Esophagus squamous epithelium (tissue), 5 donors: ENCODE data around the gene LRRK2. TPM values are rescaled to one million over a fixed set of nuclear protein-coding genes. Genes with fewer than 3 reads are reported as not detected.

ENCODE experiments used
- DNase-seq: peaks from one replicate; lab custom pipeline; 2025; lab: John Stamatoyannopoulos, UW
- H3K27ac ChIP-seq, 4 donors: fragments of 200-600 bp; sonication (generic); one replicate each; pipeline ENCODE4 v1.5.1; 2016 to 2019; ENCODE audit warnings: mild to moderate bottlenecking in 1 of 4
- H3K27me3 ChIP-seq, 4 donors: fragments of 200-600 bp; sonication (generic); 1 replicate in 3 of 4; 2 replicates in 1 of 4; pipeline versions ENCODE4 v1.5.1 to v1.6.0; 2017 to 2021; ENCODE audit warnings: antibody characterized with exemption in 1 of 4
- H3K36me3 ChIP-seq, 3 donors: fragments of 200-600 bp; sonication (generic); one replicate each; pipeline ENCODE4 v1.5.1; 2016 to 2019
- H3K4me1 ChIP-seq, 3 donors: fragments of 200-600 bp; sonication (generic); one replicate each; pipeline ENCODE4 v1.5.1; 2017 to 2019
- H3K4me3 ChIP-seq, 4 donors: fragments of 200-600 bp; sonication (generic); 1 replicate in 3 of 4; 2 replicates in 1 of 4; pipeline ENCODE4 v1.5.1; 2016 to 2019; ENCODE audit warnings: mild to moderate bottlenecking in 2 of 4, moderate library complexity in 1 of 4
- H3K9me3 ChIP-seq, 3 donors: fragments of 200-600 bp; sonication (generic); one replicate each; pipeline ENCODE4 v1.5.1; 2016 to 2019
- CTCF ChIP-seq, 6 experiments: fragments of 450-650 bp in 4 of 6; fragments of 200-600 bp in 2 of 6; sonication (generic) in 2 of 6; IDR thresholded peaks; one replicate each; pipeline ENCODE4 v1.5.1; 2016 to 2019; ENCODE audit warnings: antibody characterized with exemption in 6 of 6, mild to moderate bottlenecking in 4 of 6, moderate library complexity in 4 of 6
- POLR2A ChIP-seq, 4 donors: fragments of 450-650 bp; IDR thresholded peaks; one replicate each; pipeline ENCODE4 v1.6.1; 2017; ENCODE audit warnings: antibody characterized with exemption in 4 of 4, mild to moderate bottlenecking in 4 of 4, moderate library complexity in 3 of 4
- WGBS, 2 donors: methylation state at CpG; one replicate each; pipeline ENCODE4 v1.1.5; 2018; 5-methylcytosine and 5-hydroxymethylcytosine counted together
- intact Hi-C: fragments of 100-400 bp; cut with DNase I; formaldehyde crosslinking; loops from one replicate; pipeline ENCODE4 v1.15.0; 2022
- total RNA-seq, 4 donors: library from RNA; depleted of rRNA; stranded (reverse); fragments of >200 nt; gene quantifications; one replicate each; pipeline ENCODE4 v1.1.0, GENCODE V29; 2016
- donor health status: DM: yes; HTN: yes; CAD: no.

Gene LRRK2
- total RNA-seq, result 10 to 100 TPM; 10.9 to 21.4 (median 13.4) TPM

- H3K4me1 ChIP-seq, result peaks cover 0 to 56% (median 4%) of the 10 kb centered on the region in 3 donors
- H3K4me3 ChIP-seq, result peak within 1 kb of the TSS; percentile 64 to 81 (median 72)
- H3K9me3 ChIP-seq, result no peaks in the 10 kb centered on the region
- 1 to 3% methylated on average over 12 to 25 of the region's 78 CpGs for WGBS, 2 donors
- DNase-seq, result peak; percentile 25
- intact Hi-C loops, result no loop called here
- no peaks in the 10 kb centered on the region for H3K36me3 ChIP-seq
- TF ChIP-seq CTCF (IDR thresholded peaks at IDR 0.05) (peak in 2 of 6 experiments; percentile 2 to 6), POLR2A (IDR thresholded peaks at IDR 0.05) (peak in 2 of 4 donors; percentile 79 to 84)
- peak within 1 kb of the TSS; percentile 94 to 96 (median 94) for H3K27ac ChIP-seq
- no peaks in the 10 kb centered on the region for H3K27me3 ChIP-seq
Observed at GRCh38 chr12:40224439-40225291, at the start of gene LRRK2. Gene LRRK2, plus strand, starts transcription at chr12:40224997. Its CDS starts 135 bp downstream, at chr12:40225132.

GRCh38 chr12:40175045-40175444 lies 49.8 kb upstream of the LRRK2 start:
- Histone ChIP-seq H3K4me3 (no peak overlapping the region), H3K27me3 (no peaks in the 10 kb centered on the region), H3K4me1 (no peaks in the 10 kb centered on the region), H3K36me3 (no peaks in the 10 kb centered on the region), H3K9me3 (no peaks in the 10 kb centered on the region), H3K27ac (no peak overlapping the region)
- TF ChIP-seq CTCF (IDR thresholded peaks at IDR 0.05), result no peak
- TF ChIP-seq POLR2A (IDR thresholded peaks at IDR 0.05), result no peak
- intact Hi-C loops, result no loop called here
- 58 to 89% methylated on average over 2 of the region's 2 CpGs for WGBS, 2 donors
- no peak for DNase-seq

- Histone ChIP-seq H3K4me1 (no peaks in the 10 kb centered on the region), H3K27me3 (no peaks in the 10 kb centered on the region), H3K36me3 (no peaks in the 10 kb centered on the region), H3K4me3 (no peak overlapping the region), H3K9me3 (peaks cover 0 to 4% (median 0%) of the 10 kb centered on the region in 3 donors), H3K27ac (no peak overlapping the region)
- 87 to 88% methylated on average over 3 of the region's 3 CpGs for WGBS, 2 donors
- TF ChIP-seq CTCF (IDR thresholded peaks at IDR 0.05) (no peak), POLR2A (IDR thresholded peaks at IDR 0.05) (no peak)
- DNase-seq, result no peak
- intact Hi-C loops, result no loop called here
Observed at GRCh38 chr12:40175489-40175888, 49.3 kb upstream of the LRRK2 start.

- intact Hi-C loops, result no loop called here
- no peak overlapping the region for H3K4me3 ChIP-seq
- WGBS, 2 donors, result 80 to 88% methylated on average over 4 of the region's 4 CpGs
- H3K9me3 ChIP-seq, result peaks cover 0 to 6% (median 0%) of the 10 kb centered on the region in 3 donors
- no peak for TF ChIP-seq POLR2A (IDR thresholded peaks at IDR 0.05)
- no peak for TF ChIP-seq CTCF (IDR thresholded peaks at IDR 0.05)
- no peaks in the 10 kb centered on the region for H3K36me3 ChIP-seq
- no peaks in the 10 kb centered on the region for H3K4me1 ChIP-seq
- no peak for DNase-seq
- H3K27ac ChIP-seq, result no peak overlapping the region
- no peaks in the 10 kb centered on the region for H3K27me3 ChIP-seq
Observed at GRCh38 chr12:40178701-40179100, 46.1 kb upstream of the LRRK2 start.

GRCh38 chr12:40181490-40181889 lies 43.3 kb upstream of the LRRK2 start:
- Histone ChIP-seq H3K4me3 (no peak overlapping the region), H3K4me1 (no peaks in the 10 kb centered on the region), H3K36me3 (no peaks in the 10 kb centered on the region), H3K27me3 (no peaks in the 10 kb centered on the region), H3K27ac (no peak overlapping the region), H3K9me3 (peaks cover 0 to 6% (median 0%) of the 10 kb centered on the region in 3 donors)
- 59 to 70% methylated on average over 1 of the region's 1 CpG for WGBS, 2 donors
- DNase-seq, result no peak
- intact Hi-C loops, result no loop called here
- TF ChIP-seq POLR2A (IDR thresholded peaks at IDR 0.05) (no peak), CTCF (IDR thresholded peaks at IDR 0.05) (no peak)
